IPS-18c (cell line): Measurements from ENCODE around the gene MGAT5.

Experiments
- H3K4me3 ChIP-seq: 2 replicates; pipeline ENCODE4 v1.7.0; 2013; ENCODE audit warnings: low read depth, mild to moderate bottlenecking, low read length, moderate library complexity; ENCODE audit not compliant: insufficient read depth
- H3K9me3 ChIP-seq: one replicate; pipeline ENCODE4 v1.6.1; 2013; ENCODE audit warnings: mild to moderate bottlenecking, low read length, moderate library complexity; ENCODE audit not compliant: control insufficient read depth, insufficient read depth

Gene MGAT5

DNA sequence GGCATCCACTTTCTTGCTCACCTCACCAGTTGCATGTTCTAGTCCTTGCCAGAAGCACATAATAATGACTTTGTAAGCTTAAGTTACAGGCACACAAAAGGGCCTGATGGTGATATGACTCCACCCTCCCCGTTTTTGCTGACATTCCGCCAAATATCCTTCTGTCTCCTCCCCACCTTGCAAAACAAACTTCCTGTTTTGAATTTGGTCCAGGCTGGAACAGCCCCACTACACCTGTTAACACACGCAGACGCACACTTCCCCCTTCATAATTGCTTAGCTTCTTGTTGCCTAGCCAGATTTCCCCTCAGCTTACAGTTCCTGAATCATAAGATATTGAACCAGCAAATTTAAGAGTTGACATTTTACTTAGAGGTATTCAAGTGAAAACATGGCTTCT lies at the start of gene MGAT5:
MGAT5 (plus strand) TSS at position 269 of the 400 bp plus-strand sequence. CDS start 332 bp downstream, outside the sequence.
- Histone ChIP-seq H3K9me3 (no peaks in the 10 kb centered on the region), H3K4me3 (no peak within 1 kb of the TSS)

GRCh38 chr2:134205087-134205486 lies 48.8 kb upstream of the MGAT5 start:
- no peaks in the 10 kb centered on the region for H3K9me3 ChIP-seq
- H3K4me3 ChIP-seq = no peak overlapping the region

DNA sequence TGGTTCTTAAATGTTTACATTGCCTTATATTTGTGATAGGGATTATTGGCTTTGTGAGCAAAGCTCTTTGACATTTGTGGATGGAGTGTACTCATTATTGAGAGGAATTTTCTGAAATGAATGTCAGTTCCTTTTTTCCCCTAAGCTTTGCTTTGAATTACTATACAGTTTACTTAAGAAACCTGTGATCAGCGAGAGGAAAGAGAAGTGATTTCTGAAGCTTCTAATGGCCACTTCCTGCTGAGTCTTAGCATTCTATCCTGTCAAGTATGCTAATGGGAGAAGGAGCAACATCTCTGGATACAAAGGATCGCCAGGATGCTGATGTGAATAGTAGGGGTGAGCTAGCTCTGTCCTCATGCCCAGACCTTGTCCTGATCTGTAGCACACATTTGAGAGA lies 47.8 kb upstream of the MGAT5 start:
- Histone ChIP-seq H3K4me3 (no peak overlapping the region), H3K9me3 (no peaks in the 10 kb centered on the region)

GRCh38 chr2:134206573-134206972 lies 47.3 kb upstream of the MGAT5 start:
- H3K9me3 ChIP-seq = no peaks in the 10 kb centered on the region
- no peak overlapping the region for H3K4me3 ChIP-seq

DNA sequence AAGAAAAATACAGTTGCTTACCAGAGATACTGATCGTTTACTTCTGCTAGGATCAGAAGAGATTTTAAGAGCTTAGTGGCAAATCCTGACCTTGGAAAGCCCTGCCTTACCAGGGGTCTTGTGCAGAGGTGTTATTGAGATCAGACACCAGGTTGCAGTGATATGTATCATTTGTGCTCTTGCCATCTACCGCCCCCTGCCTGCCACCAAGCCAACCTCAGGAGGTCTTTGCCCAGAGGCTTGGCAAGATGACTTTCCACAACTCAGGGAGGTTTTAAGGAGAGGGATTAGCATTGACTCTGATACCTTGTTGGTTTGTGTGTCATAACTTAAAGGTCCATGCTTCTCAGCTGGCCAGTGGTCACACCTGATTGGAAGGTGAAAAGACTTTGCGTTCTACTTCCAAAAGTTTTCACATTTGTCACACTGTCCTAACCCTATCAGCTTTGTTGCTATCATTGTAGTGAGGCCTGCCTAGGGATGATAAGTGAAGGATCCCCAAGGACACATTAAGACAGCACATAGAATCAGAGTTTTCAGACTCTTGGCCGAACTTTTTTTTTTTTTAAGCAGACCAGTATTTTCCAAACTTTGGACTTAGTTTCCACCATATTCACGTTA lies 46.2 kb upstream of the MGAT5 start:
- H3K4me3 ChIP-seq = no peak overlapping the region
- no peaks in the 10 kb centered on the region for H3K9me3 ChIP-seq

- H3K9me3 ChIP-seq = no peaks in the 10 kb centered on the region
- no peak overlapping the region for H3K4me3 ChIP-seq
Observed at GRCh38 chr2:134208825-134209224, 45.0 kb upstream of the MGAT5 start.

- Histone ChIP-seq H3K9me3 (no peaks in the 10 kb centered on the region), H3K4me3 (no peak overlapping the region)
Observed at GRCh38 chr2:134212746-134213145, 41.1 kb upstream of the MGAT5 start.

GRCh38 chr2:134216152-134216829 lies 37.6 kb upstream of the MGAT5 start:
- Histone ChIP-seq H3K4me3 (no peak overlapping the region), H3K9me3 (no peaks in the 10 kb centered on the region)

GRCh38 chr2:134217351-134217750 lies 36.5 kb upstream of the MGAT5 start:
- H3K4me3 ChIP-seq = no peak overlapping the region
- H3K9me3 ChIP-seq = no peaks in the 10 kb centered on the region

- Histone ChIP-seq H3K4me3 (no peak overlapping the region), H3K9me3 (no peaks in the 10 kb centered on the region)
Observed at GRCh38 chr2:134217924-134218323, 35.9 kb upstream of the MGAT5 start.

- H3K9me3 ChIP-seq = no peaks in the 10 kb centered on the region
- H3K4me3 ChIP-seq = no peak overlapping the region
Observed at GRCh38 chr2:134218414-134218813, 35.5 kb upstream of the MGAT5 start.

GRCh38 chr2:134218930-134219658 lies 34.8 kb upstream of the MGAT5 start:
- no peak overlapping the region for H3K4me3 ChIP-seq
- H3K9me3 ChIP-seq = no peaks in the 10 kb centered on the region

DNA sequence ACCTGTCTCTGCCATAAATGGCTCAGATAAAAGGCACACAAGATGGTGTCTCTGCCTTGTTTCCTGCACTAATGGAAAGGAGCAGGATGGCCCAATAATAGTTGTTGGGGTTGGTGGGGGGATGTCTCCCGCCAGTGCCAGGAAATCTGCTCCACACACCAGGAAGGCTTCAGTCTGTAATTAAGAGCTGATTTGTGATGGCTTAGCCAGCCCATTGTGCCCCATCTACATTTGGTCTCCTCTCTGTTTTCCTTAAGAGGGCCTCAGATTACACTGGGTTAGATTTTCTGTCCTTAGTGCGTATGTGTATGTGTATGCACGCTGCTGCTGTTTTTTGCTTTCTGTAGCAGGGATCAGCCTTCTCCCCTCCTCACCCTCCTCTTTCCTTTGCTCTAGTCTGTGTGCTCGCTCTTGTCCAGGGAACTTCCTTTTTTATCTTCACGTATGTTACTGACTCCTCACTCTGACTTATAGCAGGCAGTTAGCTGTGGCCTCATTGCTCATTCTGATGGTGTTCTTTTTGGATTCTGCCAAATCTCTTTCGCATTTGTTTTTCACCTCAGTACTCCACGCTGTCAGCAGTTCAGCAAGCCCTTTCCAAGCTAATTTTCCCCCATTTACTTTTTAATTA lies 33.4 kb upstream of the MGAT5 start:
- Histone ChIP-seq H3K4me3 (no peak overlapping the region; the same call in 1 of the 2 replicates), H3K9me3 (no peaks in the 10 kb centered on the region)

DNA sequence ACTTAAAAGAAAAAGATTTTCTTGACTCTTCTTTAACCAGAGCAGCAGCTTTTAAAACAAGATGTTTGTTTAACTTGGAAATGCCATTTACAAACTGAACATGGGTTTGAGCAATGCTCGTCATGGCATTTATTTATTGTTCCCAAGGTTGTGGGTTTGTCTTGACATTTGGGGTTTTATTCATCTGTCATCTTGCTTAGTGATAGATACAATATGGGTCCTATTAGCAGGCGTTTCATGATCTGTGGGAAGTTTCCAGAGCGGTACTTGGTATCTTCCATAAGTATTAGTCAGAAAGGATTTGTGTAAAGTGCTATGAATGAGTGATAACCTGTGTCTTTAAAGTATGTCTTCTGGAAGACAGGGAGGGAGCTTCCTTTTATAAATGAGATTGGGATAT lies 29.9 kb upstream of the MGAT5 start:
- no peak overlapping the region for H3K4me3 ChIP-seq
- H3K9me3 ChIP-seq = peaks cover 8% of the 10 kb centered on the region

DNA sequence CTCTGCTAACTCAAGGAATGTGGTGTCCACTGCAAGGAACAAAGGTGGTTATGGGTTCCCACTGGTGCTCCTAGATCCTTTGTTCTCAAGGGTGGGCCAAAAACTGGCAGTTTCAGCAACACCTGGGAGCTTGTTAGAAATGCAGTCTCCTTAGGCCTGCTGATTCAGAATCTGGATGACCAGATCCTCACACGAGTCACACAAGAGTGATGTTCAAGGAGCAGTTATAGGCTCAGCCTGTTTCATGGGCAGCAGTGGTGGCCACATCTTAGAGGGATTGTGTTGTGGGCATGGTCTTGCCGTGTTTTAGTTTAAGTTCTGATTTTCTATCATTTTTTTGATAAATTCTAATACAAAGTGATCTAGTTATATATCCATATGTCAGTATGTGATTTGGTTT lies 28.7 kb upstream of the MGAT5 start:
- H3K4me3 ChIP-seq = no peak overlapping the region
- H3K9me3 ChIP-seq = peaks cover 8% of the 10 kb centered on the region

DNA sequence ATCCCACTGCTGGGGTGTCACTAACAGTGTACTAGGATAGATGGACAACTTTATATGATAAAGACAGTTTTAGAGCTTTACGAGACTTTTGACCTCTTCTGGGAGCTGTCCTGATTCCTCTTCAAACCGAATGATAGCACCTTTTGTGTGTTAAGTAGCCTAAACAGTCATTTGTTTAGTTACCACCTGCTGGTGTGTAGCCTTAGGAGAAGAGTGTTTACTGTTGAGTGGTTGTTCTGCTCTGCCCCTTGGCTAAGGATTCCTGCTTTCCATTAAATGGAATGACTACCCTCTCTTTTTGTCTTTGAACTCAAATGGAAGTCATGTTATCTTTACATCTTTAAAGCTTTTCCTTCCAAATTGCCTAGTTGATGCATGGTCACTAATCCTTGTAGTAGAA lies 28.0 kb upstream of the MGAT5 start:
- Histone ChIP-seq H3K9me3 (peaks cover 8% of the 10 kb centered on the region), H3K4me3 (no peak overlapping the region)

- H3K9me3 ChIP-seq = peaks cover 8% of the 10 kb centered on the region
Observed at GRCh38 chr2:134226601-134227000, 27.3 kb upstream of the MGAT5 start.

DNA sequence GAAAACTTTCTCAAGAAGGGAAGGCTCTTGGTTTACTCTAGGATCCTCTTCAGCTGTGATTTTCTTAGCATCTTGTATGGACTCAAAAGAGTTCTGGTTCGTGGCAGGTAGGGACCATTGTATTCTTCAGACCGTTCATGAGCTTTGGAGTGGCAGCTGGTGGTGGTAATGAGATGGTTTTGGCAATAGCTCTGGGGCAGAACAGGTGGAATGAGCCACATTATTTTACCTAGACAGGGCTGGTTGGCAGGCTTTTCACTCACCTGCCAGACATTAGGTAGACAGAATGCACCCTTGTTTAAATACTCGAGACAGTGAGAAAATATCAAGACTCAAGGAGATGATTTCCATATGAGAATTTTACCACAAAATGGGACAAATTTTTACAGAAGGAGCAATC lies 26.2 kb upstream of the MGAT5 start:
- no peak overlapping the region for H3K4me3 ChIP-seq
- peaks cover 8% of the 10 kb centered on the region for H3K9me3 ChIP-seq

More at GRCh38 chr2:134226601-134227000, 27.3 kb upstream of the MGAT5 start:
- no peak overlapping the region for H3K4me3 ChIP-seq
